IPS-18a (cell line): ENCODE results near the gene GNAI1.

ENCODE experiments used
- H3K27ac ChIP-seq: one replicate; pipeline ENCODE4 v1.5.1; 2013; ENCODE audit warnings: low read length
- H3K27me3 ChIP-seq: one replicate; pipeline ENCODE4 v1.6.1; 2013; ENCODE audit warnings: mild to moderate bottlenecking, low read length; ENCODE audit not compliant: control insufficient read depth, insufficient read depth
- H3K36me3 ChIP-seq: one replicate; pipeline ENCODE4 v1.6.1; 2013; ENCODE audit warnings: low read depth, low read length; ENCODE audit not compliant: control insufficient read depth
- H3K4me1 ChIP-seq: one replicate; pipeline ENCODE4 v1.6.1; 2013; ENCODE audit warnings: low read depth, low read length; ENCODE audit not compliant: control insufficient read depth
- H3K4me3 ChIP-seq: one replicate; pipeline ENCODE4 v1.5.1; 2013; ENCODE audit warnings: low read length
- H3K9ac ChIP-seq: one replicate; pipeline ENCODE4 v1.6.1; 2013; ENCODE audit warnings: mild to moderate bottlenecking, low read length, moderate library complexity
- H3K9me3 ChIP-seq: one replicate; pipeline ENCODE4 v1.6.1; 2013; ENCODE audit warnings: low read depth, low read length; ENCODE audit not compliant: control insufficient read depth

The GNAI1 gene

DNA sequence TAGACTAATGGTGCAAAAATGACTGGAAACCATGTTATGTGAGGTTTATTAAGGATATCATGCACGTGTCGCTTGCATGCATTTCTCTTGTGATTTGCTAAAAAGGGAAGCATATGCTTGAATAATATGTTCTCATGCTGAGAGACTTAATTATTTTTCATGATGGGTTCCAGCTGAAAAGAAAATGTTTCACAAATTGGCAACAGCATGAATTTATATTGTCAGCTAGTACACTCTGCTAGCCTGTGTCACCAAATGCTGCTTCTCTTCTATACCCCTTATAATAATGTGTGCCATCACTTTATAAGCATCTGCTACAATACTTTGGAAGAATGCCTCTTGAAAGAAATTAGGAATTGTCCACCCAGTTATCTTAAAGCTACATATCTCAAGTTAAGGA lies 63.0 kb downstream of the GNAI1 start:
- no peaks in the 10 kb centered on the region for H3K9me3 ChIP-seq
- peaks cover 9% of the 10 kb centered on the region for H3K4me1 ChIP-seq
- H3K27ac ChIP-seq, result no peak overlapping the region
- H3K27me3 ChIP-seq, result no peaks in the 10 kb centered on the region
- H3K9ac ChIP-seq, result no peak overlapping the region
- no peaks in the 10 kb centered on the region for H3K36me3 ChIP-seq
- H3K4me3 ChIP-seq, result no peak overlapping the region

DNA sequence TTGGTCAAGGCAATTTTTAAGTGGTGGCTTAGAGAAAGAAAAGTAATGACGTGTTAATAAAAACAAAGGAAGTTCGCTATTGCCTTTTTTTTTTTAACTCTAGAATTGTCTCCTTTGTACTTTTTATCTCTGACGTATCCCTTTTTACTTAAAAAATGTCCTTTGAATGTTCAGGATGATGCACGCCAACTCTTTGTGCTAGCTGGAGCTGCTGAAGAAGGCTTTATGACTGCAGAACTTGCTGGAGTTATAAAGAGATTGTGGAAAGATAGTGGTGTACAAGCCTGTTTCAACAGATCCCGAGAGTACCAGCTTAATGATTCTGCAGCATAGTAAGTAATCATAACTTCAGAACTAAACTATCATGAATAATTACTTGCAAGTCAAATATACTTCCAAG lies 64.4 kb downstream of the GNAI1 start:
- Histone ChIP-seq H3K36me3 (peaks cover 7% of the 10 kb centered on the region), H3K27me3 (no peaks in the 10 kb centered on the region), H3K27ac (no peak overlapping the region), H3K4me3 (no peak overlapping the region), H3K4me1 (peaks cover 9% of the 10 kb centered on the region), H3K9ac (no peak overlapping the region), H3K9me3 (no peaks in the 10 kb centered on the region)

DNA sequence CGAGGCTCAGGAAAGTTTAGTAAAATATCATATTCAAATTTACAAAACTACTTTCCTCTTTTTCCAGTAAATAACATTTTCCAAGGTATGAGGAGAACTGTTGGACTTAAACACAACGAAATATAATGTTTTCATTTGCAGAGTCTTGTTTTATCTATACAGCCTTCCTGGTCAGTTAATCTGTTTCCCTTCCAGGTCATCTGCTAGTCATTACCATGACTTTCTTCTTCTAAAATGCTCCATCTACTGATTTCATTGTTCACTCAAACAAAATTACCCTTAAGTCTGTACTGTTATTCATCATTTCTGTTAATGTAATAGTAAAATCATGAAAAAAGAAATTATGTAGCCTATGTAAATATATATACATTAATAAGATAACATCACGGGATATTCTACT lies 69.8 kb downstream of the GNAI1 start:
- Histone ChIP-seq H3K9ac (no peak overlapping the region), H3K4me1 (no peaks in the 10 kb centered on the region), H3K36me3 (peaks cover 15% of the 10 kb centered on the region), H3K27me3 (no peaks in the 10 kb centered on the region), H3K9me3 (no peaks in the 10 kb centered on the region), H3K27ac (no peak overlapping the region), H3K4me3 (no peak overlapping the region)

DNA sequence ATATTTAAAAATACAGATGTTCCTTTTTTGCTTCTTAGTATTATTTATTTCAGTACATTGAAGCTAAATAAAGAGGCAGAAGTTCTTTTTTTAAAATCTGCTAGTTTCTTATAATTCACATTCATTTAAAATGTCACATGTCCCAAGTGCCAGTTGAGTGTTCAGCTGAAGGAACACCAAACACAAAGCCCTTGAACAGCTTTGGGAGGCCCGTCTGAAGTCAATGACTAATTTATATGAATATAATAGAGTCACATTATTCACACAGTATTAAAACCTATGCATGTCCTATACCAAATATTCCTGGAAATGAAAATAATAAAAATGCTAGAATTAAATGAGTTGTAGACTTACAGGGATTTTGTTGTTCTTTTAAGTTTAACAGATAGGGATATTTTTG lies 70.3 kb downstream of the GNAI1 start:
- Histone ChIP-seq H3K9ac (no peak overlapping the region), H3K4me1 (no peaks in the 10 kb centered on the region), H3K4me3 (no peak overlapping the region), H3K36me3 (peaks cover 15% of the 10 kb centered on the region), H3K27ac (no peak overlapping the region), H3K27me3 (no peaks in the 10 kb centered on the region), H3K9me3 (no peaks in the 10 kb centered on the region)

DNA sequence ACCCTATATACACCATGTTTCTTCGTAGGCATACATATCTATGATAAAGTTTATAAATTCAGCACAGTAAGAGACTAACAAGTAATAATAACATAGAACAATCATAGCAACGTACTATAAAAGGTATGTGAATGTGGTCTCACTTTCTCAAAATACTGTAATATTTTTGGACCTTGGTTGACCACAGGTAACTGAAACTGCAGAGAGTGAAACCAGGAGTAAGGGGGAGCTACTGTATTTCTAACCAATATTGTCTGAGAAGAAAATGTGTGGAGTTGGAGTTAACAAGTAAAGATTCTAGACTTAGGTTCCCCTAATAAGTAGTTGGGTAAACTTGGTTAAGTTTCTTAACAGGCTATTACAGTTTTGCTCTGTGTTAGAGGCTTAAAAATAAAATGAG lies 72.1 kb downstream of the GNAI1 start:
- no peaks in the 10 kb centered on the region for H3K9me3 ChIP-seq
- H3K4me1 ChIP-seq, result no peaks in the 10 kb centered on the region
- no peak overlapping the region for H3K9ac ChIP-seq
- no peaks in the 10 kb centered on the region for H3K27me3 ChIP-seq
- H3K4me3 ChIP-seq, result no peak overlapping the region
- peaks cover 15% of the 10 kb centered on the region for H3K36me3 ChIP-seq
- no peak overlapping the region for H3K27ac ChIP-seq

DNA sequence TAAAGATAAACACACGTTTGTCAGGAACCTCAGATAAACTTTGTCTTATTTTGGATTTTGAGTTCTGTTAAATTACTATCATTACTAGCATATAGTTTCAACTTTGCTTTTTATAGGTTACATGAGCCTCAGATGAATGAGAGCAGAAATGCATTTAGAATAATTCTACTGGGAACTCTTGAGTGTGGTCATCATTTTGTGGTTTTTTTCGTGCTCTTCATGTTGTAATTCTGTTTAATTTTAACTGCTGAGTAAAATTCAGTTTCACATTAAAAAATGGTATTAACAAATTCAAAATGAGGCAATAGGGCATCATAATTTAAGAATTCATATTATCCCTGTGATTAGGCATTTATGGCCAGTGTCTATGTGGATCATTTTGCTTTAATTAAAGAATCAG lies 72.9 kb downstream of the GNAI1 start:
- no peaks in the 10 kb centered on the region for H3K9me3 ChIP-seq
- peaks cover 15% of the 10 kb centered on the region for H3K36me3 ChIP-seq
- no peak overlapping the region for H3K4me3 ChIP-seq
- H3K27ac ChIP-seq, result no peak overlapping the region
- H3K27me3 ChIP-seq, result no peaks in the 10 kb centered on the region
- no peaks in the 10 kb centered on the region for H3K4me1 ChIP-seq
- H3K9ac ChIP-seq, result no peak overlapping the region

DNA sequence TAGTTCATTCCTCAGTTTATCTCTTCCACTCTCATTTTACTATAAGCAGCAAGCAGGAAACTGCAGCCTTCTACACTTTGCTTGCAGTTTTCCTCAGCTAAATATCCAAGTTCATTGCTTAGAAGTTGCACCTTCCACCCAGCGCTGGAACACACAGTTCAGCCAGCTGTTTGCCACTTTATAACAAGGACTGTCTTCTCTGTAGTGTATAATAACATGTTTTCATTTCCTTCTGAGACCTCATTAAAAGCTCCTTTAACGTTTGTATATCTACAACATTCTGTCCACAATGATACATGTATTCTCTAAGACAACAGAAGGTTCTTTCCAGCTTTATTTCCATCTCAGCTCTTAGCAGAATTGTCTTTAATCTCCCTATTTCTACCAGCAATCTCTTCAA lies 74.1 kb downstream of the GNAI1 start:
- no peak overlapping the region for H3K4me3 ChIP-seq
- H3K27ac ChIP-seq, result no peak overlapping the region
- no peaks in the 10 kb centered on the region for H3K4me1 ChIP-seq
- no peak overlapping the region for H3K9ac ChIP-seq
- H3K9me3 ChIP-seq, result no peaks in the 10 kb centered on the region
- peaks cover 20% of the 10 kb centered on the region for H3K36me3 ChIP-seq
- no peaks in the 10 kb centered on the region for H3K27me3 ChIP-seq

DNA sequence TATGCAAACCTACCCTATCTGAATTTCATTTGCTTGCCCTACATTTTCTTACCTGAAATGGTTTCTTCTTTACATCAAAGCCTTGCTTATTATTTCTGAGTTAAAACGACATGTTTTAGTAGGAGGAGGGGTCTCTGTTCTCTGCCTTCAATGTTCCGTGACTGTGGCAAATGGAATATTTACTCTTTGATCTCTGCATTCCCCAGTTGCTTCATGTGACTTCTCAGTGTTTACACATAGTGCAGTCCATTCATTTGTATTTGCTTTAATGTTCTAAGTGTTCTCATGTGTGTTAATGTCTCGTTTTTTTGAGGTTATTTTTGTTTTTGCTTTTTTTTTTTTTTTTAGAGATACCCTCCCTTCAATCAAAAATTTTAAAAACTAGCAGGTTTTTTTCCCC lies 75.8 kb downstream of the GNAI1 start:
- Histone ChIP-seq H3K9me3 (no peaks in the 10 kb centered on the region), H3K4me3 (no peak overlapping the region), H3K27me3 (no peaks in the 10 kb centered on the region), H3K4me1 (no peaks in the 10 kb centered on the region), H3K36me3 (peaks cover 8% of the 10 kb centered on the region), H3K27ac (no peak overlapping the region), H3K9ac (no peak overlapping the region)

DNA sequence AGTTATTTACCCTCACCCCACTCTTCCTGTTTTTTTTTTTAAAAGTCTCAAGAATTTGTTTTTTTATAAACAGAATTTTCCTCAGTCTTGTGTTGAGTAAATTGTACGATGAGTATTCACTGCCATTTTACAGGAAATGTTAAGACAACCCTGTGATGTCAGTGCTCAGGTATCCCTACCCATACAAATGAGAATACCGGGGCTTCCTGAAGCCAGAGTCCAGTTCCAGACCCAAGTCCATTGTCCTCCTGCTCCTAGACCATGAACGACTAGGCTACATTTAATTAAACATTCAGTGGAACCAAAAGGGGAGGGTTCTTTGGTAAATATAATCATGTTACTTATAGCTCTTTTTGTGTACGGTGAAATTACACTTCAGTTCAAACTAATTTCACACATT lies 79.2 kb downstream of the GNAI1 start:
- peaks cover 15% of the 10 kb centered on the region for H3K36me3 ChIP-seq
- no peaks in the 10 kb centered on the region for H3K27me3 ChIP-seq
- no peak overlapping the region for H3K9ac ChIP-seq
- H3K27ac ChIP-seq, result no peak overlapping the region
- no peaks in the 10 kb centered on the region for H3K4me1 ChIP-seq
- no peak overlapping the region for H3K4me3 ChIP-seq
- H3K9me3 ChIP-seq, result no peaks in the 10 kb centered on the region

DNA sequence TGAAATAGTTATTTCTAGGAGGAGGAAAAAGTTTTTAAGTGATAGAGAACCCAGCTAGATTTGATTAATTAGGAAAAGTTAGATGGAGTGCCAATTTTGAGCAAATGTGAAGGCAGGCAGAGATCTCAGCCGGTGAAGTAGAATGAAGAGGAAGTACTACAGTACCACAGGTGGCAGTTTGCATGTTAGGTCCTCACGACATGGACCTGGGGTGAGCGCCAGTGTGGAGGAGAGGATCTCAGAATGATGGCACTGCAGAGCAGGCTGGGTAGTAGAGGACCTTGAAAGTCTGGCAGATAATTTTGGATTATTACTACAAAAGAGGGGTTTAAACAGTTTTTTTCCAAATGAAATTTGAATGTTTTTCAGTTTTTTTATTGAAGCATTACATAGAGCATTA lies 81.1 kb downstream of the GNAI1 start:
- H3K9me3 ChIP-seq, result no peaks in the 10 kb centered on the region
- no peaks in the 10 kb centered on the region for H3K4me1 ChIP-seq
- no peak overlapping the region for H3K4me3 ChIP-seq
- H3K9ac ChIP-seq, result no peak overlapping the region
- no peak overlapping the region for H3K27ac ChIP-seq
- peaks cover 15% of the 10 kb centered on the region for H3K36me3 ChIP-seq
- no peaks in the 10 kb centered on the region for H3K27me3 ChIP-seq

DNA sequence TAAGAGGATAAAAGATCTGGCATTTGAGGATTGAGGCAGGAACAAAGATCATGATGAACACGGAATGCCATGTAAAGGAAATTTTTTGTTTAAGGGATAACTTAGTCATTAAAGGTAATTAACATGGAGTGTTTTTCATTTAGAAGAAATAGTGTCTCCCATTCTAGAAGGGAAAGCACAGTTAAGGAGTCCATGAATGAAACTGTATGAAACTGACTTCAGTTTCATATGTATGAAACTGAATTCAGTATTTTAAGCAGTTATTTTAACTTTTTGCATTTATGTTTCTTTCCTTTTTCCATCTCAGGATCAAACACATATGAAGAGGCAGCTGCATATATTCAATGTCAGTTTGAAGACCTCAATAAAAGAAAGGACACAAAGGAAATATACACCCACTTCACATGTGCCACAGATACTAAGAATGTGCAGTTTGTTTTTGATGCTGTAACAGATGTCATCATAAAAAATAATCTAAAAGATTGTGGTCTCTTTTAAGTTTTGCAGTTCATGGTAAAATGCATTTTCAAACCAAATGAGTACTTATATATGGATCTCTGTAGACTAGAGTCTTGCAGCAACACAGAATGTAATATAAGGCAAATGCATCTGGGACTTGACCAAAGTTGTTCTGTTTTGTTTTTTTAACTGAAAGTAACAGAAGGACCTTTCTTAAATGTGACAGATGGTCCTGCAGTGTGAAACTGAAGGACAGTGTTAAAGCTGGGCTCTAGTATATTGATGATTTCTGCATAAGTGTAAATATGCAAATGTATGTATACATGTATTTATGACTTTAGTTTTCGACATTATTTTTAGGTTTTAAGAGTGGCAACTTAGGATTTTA lies 82.6 kb downstream of the GNAI1 start:
- Histone ChIP-seq H3K9ac (no peak overlapping the region), H3K4me3 (no peak overlapping the region), H3K4me1 (no peaks in the 10 kb centered on the region), H3K9me3 (no peaks in the 10 kb centered on the region), H3K27me3 (no peaks in the 10 kb centered on the region), H3K27ac (no peak overlapping the region), H3K36me3 (peaks cover 15% of the 10 kb centered on the region)

DNA sequence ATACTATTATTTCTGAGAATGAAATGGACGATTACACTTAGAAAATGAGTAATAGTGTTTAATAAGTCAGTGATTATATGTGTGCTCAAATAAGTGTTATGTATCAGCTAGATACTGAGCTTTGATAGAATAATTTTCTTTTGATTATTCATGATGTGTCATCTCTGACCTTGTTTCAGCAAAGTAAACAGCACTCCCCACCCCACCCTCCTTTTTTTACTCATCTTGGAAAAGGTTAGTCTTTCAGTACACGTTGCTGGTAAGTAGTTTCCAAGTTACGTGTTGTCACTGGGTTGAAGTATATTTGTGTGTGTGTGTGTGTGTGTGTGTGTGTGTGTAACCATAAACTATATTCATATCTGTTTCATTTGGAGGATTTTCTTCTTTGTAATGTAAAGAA lies 84.1 kb downstream of the GNAI1 start:
- no peak overlapping the region for H3K4me3 ChIP-seq
- H3K36me3 ChIP-seq, result peaks cover 7% of the 10 kb centered on the region
- H3K4me1 ChIP-seq, result no peaks in the 10 kb centered on the region

More for the DNA sequence above, 84.1 kb downstream of the GNAI1 start:
- Histone ChIP-seq H3K9ac (no peak overlapping the region), H3K9me3 (no peaks in the 10 kb centered on the region), H3K27me3 (no peaks in the 10 kb centered on the region), H3K27ac (no peak overlapping the region)
